IPS-15b (cell line): ENCODE measurements around the gene TBC1D19.
A peak's percentile ranks its signal among the peaks of the same experiment; 100 is the strongest.

Experiments used
- H3K27me3 ChIP-seq: one replicate; pipeline ENCODE4 v1.6.1; 2013; ENCODE audit warnings: low read length; ENCODE audit not compliant: control insufficient read depth, insufficient read depth
- H3K36me3 ChIP-seq: one replicate; pipeline ENCODE4 v1.6.1; 2013; ENCODE audit warnings: low read length; ENCODE audit not compliant: control insufficient read depth, insufficient read depth
- H3K4me1 ChIP-seq: one replicate; pipeline ENCODE4 v1.6.1; 2013; ENCODE audit warnings: mild to moderate bottlenecking, low read length; ENCODE audit not compliant: control insufficient read depth, insufficient read depth
- H3K4me3 ChIP-seq: one replicate; pipeline ENCODE4 v1.5.1; 2013; ENCODE audit warnings: low read depth, low read length
- H3K9ac ChIP-seq: one replicate; pipeline ENCODE4 v1.6.1; 2013; ENCODE audit warnings: low read depth, mild to moderate bottlenecking, low read length
- H3K9me3 ChIP-seq: one replicate; pipeline ENCODE4 v1.6.1; 2013; ENCODE audit warnings: mild to moderate bottlenecking, low read length; ENCODE audit not compliant: control insufficient read depth, insufficient read depth

The TBC1D19 gene

DNA sequence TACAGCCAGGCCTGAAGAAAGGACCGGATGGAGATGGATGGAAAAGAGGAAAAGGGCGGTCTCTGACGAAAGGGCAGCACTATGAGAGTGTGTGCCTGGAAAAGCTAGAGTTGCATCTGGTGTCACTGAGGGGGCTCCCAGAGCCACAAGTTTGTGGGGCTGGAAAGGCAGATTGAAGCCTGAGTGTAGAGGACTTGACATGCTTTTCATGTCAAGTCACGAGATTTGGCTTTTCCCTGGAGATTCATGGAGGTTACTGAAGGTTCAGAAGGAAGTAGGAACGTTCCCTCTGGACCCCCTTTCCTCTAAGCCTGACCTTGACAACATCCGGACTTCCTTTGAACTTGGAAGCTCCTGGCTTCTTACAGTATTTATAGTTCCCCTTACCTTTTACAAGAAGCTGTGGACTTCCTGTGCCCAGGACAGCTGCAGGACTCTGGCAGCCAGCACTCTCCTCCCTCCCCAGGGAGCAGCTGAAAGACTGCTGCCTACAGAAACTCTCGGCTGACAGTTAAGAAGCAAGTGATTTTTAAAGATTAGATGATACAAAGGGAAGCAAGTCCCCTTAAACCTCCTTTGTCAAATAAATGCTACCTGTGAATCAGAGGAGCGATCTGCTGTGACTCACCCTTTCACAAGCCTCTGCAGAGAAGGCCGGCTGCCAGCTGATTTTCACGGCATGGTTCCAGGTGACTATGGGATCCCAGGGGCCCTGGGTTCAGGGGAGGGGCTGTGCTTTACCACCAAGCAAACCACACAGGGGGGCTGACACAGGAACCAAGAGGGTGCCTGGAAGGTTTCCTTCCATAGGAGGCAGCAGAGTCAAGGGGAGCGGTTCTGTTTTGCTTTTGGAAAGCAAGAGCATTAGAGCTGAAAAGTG lies 203.8 kb downstream of the TBC1D19 start:
- Histone ChIP-seq H3K4me3 (peak overlapping the region; percentile 19), H3K36me3 (no peaks in the 10 kb centered on the region), H3K9me3 (no peaks in the 10 kb centered on the region), H3K9ac (no peak overlapping the region), H3K27me3 (no peaks in the 10 kb centered on the region), H3K4me1 (peaks cover 4% of the 10 kb centered on the region)

DNA sequence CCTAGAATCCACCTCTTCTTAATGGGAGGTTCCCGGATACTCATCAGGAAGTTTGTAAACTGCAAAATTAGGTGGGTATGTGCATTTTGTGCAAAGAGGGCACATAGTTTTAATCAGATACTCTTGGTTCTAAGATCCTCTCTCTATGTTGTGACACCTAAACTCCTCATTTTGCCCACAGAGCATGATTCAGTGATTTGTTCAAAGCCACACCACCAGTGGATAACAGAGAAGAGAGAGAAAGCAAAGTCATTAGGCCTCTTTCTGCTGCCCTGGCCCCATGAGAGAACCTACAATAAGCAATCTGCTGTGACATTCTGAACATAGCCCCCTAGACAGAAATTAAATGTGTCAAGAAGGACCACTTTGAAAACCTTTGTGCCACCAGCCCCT lies 204.5 kb downstream of the TBC1D19 start:
- H3K9ac ChIP-seq = no peak overlapping the region

DNA sequence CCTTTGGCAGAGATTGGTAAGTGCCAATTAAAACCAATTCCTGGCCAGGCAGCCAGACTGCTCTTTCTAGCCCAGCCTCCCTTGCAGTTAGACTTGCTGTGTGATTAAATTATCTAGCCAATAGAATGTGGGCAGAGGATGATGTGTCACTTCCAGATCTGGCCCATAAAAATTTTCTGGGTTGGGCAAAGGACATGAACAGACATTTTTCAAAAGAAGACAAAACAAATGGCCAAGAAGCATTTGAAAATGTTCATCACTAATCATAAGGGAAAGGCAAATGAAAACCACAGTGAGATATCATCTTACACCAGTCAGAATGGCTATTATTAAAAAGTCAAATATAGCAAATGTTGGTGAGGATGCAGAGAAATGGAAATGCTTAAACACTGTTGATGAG lies 205.3 kb downstream of the TBC1D19 start:
- Histone ChIP-seq H3K9ac (no peak overlapping the region), H3K9me3 (no peaks in the 10 kb centered on the region), H3K27me3 (no peaks in the 10 kb centered on the region), H3K4me1 (peaks cover 4% of the 10 kb centered on the region), H3K36me3 (no peaks in the 10 kb centered on the region), H3K4me3 (no peak overlapping the region)

More for the DNA sequence above, 204.5 kb downstream of the TBC1D19 start:
- H3K9me3 ChIP-seq = no peaks in the 10 kb centered on the region
- no peaks in the 10 kb centered on the region for H3K27me3 ChIP-seq
- peak overlapping the region; percentile 19 for H3K4me3 ChIP-seq
- H3K4me1 ChIP-seq = peaks cover 4% of the 10 kb centered on the region
- H3K36me3 ChIP-seq = no peaks in the 10 kb centered on the region

DNA sequence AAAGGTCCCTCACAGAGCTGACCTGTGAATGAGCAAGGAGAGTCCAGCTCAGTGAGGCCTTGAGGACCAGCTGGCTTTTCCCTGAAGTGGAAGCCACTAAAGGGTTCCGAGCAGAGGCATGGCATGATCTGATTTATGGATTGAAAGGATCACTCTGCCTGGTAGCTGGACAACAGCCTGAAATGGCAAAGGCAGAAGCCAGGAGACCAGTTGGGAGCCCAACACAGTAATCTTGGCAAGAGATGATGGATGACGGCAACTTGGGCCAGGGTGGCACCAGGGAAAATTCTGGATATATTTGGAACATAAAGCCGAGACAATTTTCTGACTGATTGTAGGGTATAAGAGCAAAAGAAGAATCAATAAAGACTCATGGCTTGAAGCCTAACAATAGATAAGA lies 207.5 kb downstream of the TBC1D19 start:
- Histone ChIP-seq H3K9me3 (no peaks in the 10 kb centered on the region), H3K4me3 (no peak overlapping the region), H3K36me3 (no peaks in the 10 kb centered on the region), H3K9ac (no peak overlapping the region), H3K27me3 (no peaks in the 10 kb centered on the region), H3K4me1 (peaks cover 4% of the 10 kb centered on the region)

DNA sequence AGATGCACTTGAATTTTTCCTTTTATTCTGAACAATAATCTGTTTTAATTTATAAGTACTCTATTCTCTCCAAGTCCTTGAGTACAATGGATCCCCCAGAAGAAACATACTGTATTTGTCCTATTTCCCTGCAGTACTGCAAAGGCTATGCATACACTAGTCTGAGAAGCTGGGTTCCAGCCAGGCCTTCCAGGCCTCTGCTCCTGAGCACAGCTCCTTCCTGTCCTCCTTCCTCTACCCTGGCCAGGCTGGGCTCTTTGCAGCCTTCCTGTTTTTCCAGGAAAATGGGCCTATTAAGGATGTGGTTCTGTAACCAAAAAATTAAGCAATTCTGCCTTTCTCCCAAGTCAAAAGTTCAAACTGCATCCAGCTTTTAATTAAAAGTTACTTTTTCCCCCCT lies 208.8 kb downstream of the TBC1D19 start:
- H3K9me3 ChIP-seq = no peaks in the 10 kb centered on the region
- no peaks in the 10 kb centered on the region for H3K27me3 ChIP-seq
- H3K4me1 ChIP-seq = peaks cover 4% of the 10 kb centered on the region
- H3K9ac ChIP-seq = no peak overlapping the region
- H3K36me3 ChIP-seq = no peaks in the 10 kb centered on the region
- H3K4me3 ChIP-seq = no peak overlapping the region

DNA sequence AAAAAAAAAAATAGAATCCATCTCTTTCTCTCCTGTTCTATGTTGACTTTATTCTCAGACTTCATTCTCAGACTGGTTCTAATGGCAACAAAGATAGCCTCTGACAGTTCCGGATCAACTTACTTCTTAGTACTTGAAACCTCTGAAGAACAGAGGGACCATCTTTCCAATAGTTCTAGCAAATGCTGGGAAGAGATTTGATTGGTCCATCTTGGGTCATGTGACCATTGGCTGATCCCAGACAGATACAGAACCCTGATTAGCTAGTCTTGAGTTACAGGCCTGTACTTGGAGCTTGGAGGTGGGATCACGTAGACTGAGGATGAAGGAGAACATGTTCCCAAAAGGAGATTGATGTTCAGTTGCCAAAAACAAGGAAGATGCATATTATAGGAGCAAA lies 209.9 kb downstream of the TBC1D19 start:
- H3K9ac ChIP-seq = no peak overlapping the region
- H3K4me3 ChIP-seq = no peak overlapping the region
- H3K27me3 ChIP-seq = no peaks in the 10 kb centered on the region

DNA sequence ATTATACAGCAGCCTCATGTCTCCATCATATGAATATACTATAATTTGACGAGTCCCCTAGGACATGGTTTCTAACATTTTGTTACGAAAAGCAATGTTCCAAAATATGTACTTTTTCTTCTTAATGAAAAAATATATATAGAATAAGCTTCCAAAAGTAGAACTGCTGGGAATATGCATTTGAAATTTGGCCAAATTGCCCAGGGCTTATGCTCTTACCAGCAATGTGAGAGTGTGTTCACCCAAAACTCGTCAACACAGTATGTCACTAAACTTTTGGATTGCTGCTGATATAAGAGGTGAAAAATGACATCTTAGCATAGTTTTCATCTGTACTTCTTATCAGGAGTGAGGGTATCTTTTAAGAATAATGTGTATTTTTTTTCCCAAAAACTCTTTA lies 212.2 kb downstream of the TBC1D19 start:
- no peaks in the 10 kb centered on the region for H3K36me3 ChIP-seq
- no peaks in the 10 kb centered on the region for H3K4me1 ChIP-seq
- H3K9me3 ChIP-seq = no peaks in the 10 kb centered on the region
- no peak overlapping the region for H3K4me3 ChIP-seq
- H3K9ac ChIP-seq = no peak overlapping the region
- no peaks in the 10 kb centered on the region for H3K27me3 ChIP-seq

More for the DNA sequence above, 209.9 kb downstream of the TBC1D19 start:
- H3K4me1 ChIP-seq = no peaks in the 10 kb centered on the region
- H3K36me3 ChIP-seq = no peaks in the 10 kb centered on the region
- no peaks in the 10 kb centered on the region for H3K9me3 ChIP-seq

DNA sequence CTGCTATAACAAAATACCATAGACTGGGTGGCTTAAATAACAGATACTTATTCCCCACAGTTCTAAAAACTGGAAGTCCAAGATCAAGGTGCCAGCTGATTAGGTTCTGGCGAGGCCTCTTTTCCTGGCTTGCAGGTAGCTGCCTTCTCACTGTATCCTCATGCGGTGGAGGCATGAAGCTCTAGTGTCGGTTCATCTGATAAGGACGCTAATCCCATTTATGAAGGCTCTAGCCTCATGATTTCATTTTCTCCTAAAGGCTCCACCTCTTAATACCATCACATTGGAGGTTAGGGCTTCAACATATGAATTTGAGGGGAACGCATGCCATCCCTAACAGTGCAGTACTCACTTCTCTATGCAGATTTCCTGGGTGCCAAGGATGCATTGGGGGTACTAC lies 218.9 kb downstream of the TBC1D19 start:
- Histone ChIP-seq H3K9me3 (no peaks in the 10 kb centered on the region), H3K36me3 (no peaks in the 10 kb centered on the region), H3K9ac (no peak overlapping the region), H3K27me3 (no peaks in the 10 kb centered on the region), H3K4me3 (no peak overlapping the region), H3K4me1 (no peaks in the 10 kb centered on the region)

DNA sequence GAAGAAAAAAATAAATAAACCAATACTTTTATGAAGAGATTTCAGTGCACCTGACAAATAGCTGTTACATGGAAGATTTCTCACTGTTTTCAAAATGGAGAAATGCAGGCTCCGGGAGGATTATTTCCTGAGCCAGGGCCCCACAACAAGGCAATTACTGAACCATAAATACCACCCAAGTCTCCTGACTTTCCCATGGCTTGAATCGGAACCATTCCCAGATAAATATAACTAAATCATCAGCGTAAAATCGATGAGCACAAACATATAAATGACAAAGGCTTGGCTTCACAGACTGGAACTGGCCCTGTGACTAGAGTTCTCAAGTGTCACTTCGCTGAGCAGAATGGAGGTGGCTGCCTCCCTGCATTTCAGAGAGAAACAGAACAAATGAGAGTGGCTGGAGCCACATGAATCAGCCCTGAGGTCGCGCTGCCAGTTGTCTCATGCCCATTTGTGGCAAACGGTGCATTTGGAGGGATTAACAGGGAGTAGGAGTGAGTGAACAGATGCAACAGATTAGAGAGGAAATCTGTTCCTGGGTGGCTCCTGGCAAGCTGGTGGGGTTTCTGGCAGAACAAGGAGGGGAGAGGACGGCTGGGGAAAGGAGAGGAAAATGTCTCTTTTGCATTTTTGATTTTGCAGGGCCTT lies 219.5 kb downstream of the TBC1D19 start:
- Histone ChIP-seq H3K36me3 (no peaks in the 10 kb centered on the region), H3K9ac (no peak overlapping the region), H3K4me1 (no peaks in the 10 kb centered on the region), H3K4me3 (no peak overlapping the region), H3K9me3 (no peaks in the 10 kb centered on the region), H3K27me3 (no peaks in the 10 kb centered on the region)

DNA sequence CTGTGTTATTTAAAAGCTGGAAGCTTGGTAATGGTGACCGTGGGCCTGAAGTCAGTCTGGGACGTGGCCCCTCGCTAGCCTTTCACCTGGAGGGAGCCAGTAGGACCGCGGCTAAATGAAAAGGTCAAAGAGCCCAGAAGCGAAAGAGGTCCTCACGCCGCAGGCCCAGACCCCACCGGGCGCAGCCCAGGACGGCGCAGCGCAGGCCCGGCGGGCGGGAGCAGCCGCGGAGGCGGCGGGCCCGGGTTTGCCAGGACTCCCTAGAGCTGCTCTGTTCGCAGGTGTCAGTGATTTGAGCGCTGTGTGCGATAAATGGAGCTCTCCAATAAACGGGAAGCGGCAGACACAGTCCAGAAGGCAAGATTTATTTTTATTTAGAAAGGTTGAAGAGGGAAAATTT lies 220.6 kb downstream of the TBC1D19 start:
- Histone ChIP-seq H3K9me3 (no peaks in the 10 kb centered on the region), H3K4me1 (no peaks in the 10 kb centered on the region), H3K36me3 (no peaks in the 10 kb centered on the region), H3K9ac (no peak overlapping the region), H3K4me3 (no peak overlapping the region), H3K27me3 (no peaks in the 10 kb centered on the region)

DNA sequence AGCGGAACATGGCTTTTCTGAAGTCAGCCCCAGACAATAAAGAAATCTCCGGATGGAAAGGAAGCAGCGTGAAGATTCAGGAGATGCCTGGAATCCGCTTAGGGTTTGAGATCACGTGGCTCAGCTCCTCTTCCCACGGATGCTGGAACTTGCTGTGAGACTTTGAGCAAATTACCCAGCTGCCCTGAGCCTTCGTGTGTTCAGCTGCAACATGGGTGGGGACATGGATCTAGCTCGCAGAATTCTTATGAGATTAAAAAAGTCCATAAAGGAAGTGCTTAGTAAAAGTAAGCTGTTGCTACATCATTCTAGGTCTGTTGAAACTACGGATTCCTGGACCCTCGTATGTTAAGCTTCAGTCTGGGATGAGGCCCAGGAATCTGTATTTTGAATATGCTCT lies 221.0 kb downstream of the TBC1D19 start:
- Histone ChIP-seq H3K4me1 (no peaks in the 10 kb centered on the region), H3K36me3 (no peaks in the 10 kb centered on the region), H3K9ac (no peak overlapping the region), H3K27me3 (no peaks in the 10 kb centered on the region), H3K9me3 (no peaks in the 10 kb centered on the region), H3K4me3 (no peak overlapping the region)
